Loucy (cell line): ENCODE measurements around the gene FES.

Experiments
- CTCF ChIP-seq: fragments of 200-600 bp; sonication (generic); conservative IDR thresholded peaks from 2 replicates; pipeline ENCODE4 v1.5.1; 2014; ENCODE audit warnings: mild to moderate bottlenecking, antibody characterized with exemption, low read length
- EZH2phosphoT487 ChIP-seq: fragments of 200-600 bp; IDR thresholded peaks from 2 replicates; pipeline ENCODE4 v1.6.1; 2018; ENCODE audit warnings: antibody characterized with exemption, mild to moderate bottlenecking, moderate library complexity, borderline replicate concordance

GRCh38 chr15:90886291-90886614, 1.9 kb downstream of the FES start:
- TF ChIP-seq CTCF: 0 out of 2 replicates have a peak, but pooled peaks have one; percentile 9
- no peak for TF ChIP-seq EZH2phosphoT487
